Jurkat, Clone E6-1 (cell line): Measurements from ENCODE around the gene FBXW8.
A peak's percentile ranks its signal among the peaks of the same experiment; 100 is the strongest.

Experiments used
- DNase-seq: peaks from one replicate; pipeline ENCODE4 v3.0.0-alpha.2; 2011; ENCODE audit warnings: low read depth, low spot score
- H3K4me3 ChIP-seq: 2 replicates; pipeline ENCODE4 v1.5.1; 2011; ENCODE audit warnings: mild to moderate bottlenecking, low read length, control low read depth, moderate library complexity

The FBXW8 gene

GRCh38 chr12:116919706-116920485, 9.1 kb downstream of the FBXW8 start:
- no peak for DNase-seq
- no peak overlapping the region for H3K4me3 ChIP-seq

GRCh38 chr12:116920939-116921338, 10.2 kb downstream of the FBXW8 start:
- DNase-seq = no peak
- H3K4me3 ChIP-seq = no peak overlapping the region

- H3K4me3 ChIP-seq = no peak overlapping the region
- no peak for DNase-seq
Observed at GRCh38 chr12:116922194-116922897, 11.6 kb downstream of the FBXW8 start.

- DNase-seq = peak; percentile 92
- H3K4me3 ChIP-seq = no peak overlapping the region
Observed at GRCh38 chr12:116924558-116925453, 14.1 kb downstream of the FBXW8 start.

GRCh38 chr12:116926283-116927243, 15.8 kb downstream of the FBXW8 start:
- no peak for DNase-seq
- no peak overlapping the region for H3K4me3 ChIP-seq

GRCh38 chr12:116927244-116927940, 16.6 kb downstream of the FBXW8 start:
- no peak overlapping the region for H3K4me3 ChIP-seq
- DNase-seq = no peak

GRCh38 chr12:116928504-116928903, 17.8 kb downstream of the FBXW8 start:
- H3K4me3 ChIP-seq = no peak overlapping the region
- DNase-seq = no peak

- no peak for DNase-seq
- no peak overlapping the region for H3K4me3 ChIP-seq
Observed at GRCh38 chr12:116929885-116930284, 19.1 kb downstream of the FBXW8 start.

GRCh38 chr12:116931665-116932064, 20.9 kb downstream of the FBXW8 start:
- no peak for DNase-seq
- H3K4me3 ChIP-seq = no peak overlapping the region

GRCh38 chr12:116933091-116933490, 22.3 kb downstream of the FBXW8 start:
- no peak overlapping the region for H3K4me3 ChIP-seq
- DNase-seq = no peak

- H3K4me3 ChIP-seq = no peak overlapping the region
- DNase-seq = no peak
Observed at GRCh38 chr12:116933512-116934246, 22.9 kb downstream of the FBXW8 start.

- DNase-seq = no peak
- no peak overlapping the region for H3K4me3 ChIP-seq
Observed at GRCh38 chr12:116934908-116935705, 24.4 kb downstream of the FBXW8 start.

- no peak overlapping the region for H3K4me3 ChIP-seq
- no peak for DNase-seq
Observed at GRCh38 chr12:116937640-116938039, 26.9 kb downstream of the FBXW8 start.

GRCh38 chr12:116939734-116940133, 29.0 kb downstream of the FBXW8 start:
- no peak overlapping the region for H3K4me3 ChIP-seq
- DNase-seq = no peak

GRCh38 chr12:116941188-116941587, 30.4 kb downstream of the FBXW8 start:
- DNase-seq = no peak
- no peak overlapping the region for H3K4me3 ChIP-seq

- DNase-seq = no peak
- no peak overlapping the region for H3K4me3 ChIP-seq
Observed at GRCh38 chr12:116943419-116944372, 32.9 kb downstream of the FBXW8 start.
